ENCODE measurements around the gene CTNNA2. TPM values are rescaled to one million over a fixed set of nuclear protein-coding genes. Genes with fewer than 3 reads are reported as not detected.

Gene CTNNA2
- total RNA-seq, 1 donor from 2014 or later: 3.5 TPM

DNA sequence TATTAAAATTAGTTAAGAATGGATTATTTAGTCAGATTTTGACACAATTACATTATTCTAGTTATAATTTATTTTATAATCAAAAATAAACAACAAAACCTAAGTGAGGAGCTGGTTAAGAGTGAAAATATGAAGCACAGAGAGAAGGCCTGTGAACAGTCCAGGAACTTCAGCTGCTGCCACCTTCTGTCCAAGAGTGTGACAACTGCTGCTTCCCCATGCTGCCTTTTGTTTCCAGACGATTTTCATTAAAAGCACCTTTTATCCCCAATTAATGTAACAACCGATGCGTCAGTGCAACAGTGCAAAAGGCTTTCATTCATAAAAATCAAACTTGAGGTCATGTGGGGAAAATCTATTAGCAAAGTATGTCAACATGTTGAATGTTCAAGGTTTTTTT is 363.6 kb downstream of the CTNNA2 start:
- TF ChIP-seq CTCF (IDR thresholded peaks at IDR 0.05; ENCODE audit: insufficient read depth, low read length, poor library complexity, severe bottlenecking): peak; percentile 55
- no peak for DNase-seq (ENCODE audit: low read depth)
- Histone ChIP-seq H3K36me3 (ENCODE audit: control insufficient read depth, insufficient read depth, low read length) (no peaks in the 10 kb centered on the region), H3K27me3 (ENCODE audit: control insufficient read depth, insufficient read depth, low read length) (no peaks in the 10 kb centered on the region), H3K4me3 (ENCODE audit: low read depth, low read length) (no peak overlapping the region)

- H3K4me3 ChIP-seq (ENCODE audit: low read depth, low read length): no peak overlapping the region
- no peaks in the 10 kb centered on the region for H3K27me3 ChIP-seq (ENCODE audit: control insufficient read depth, insufficient read depth, low read length)
- no peak for TF ChIP-seq CTCF (IDR thresholded peaks at IDR 0.05; ENCODE audit: insufficient read depth, low read length, poor library complexity, severe bottlenecking)
- no peaks in the 10 kb centered on the region for H3K36me3 ChIP-seq (ENCODE audit: control insufficient read depth, insufficient read depth, low read length)
- DNase-seq (ENCODE audit: low read depth): no peak
Observed at GRCh38 chr2:79882548-79882947, 369.7 kb downstream of the CTNNA2 start.

GRCh38 chr2:79887747-79888374 is 375.0 kb downstream of the CTNNA2 start:
- peak; percentile 67 for TF ChIP-seq CTCF (IDR thresholded peaks at IDR 0.05; ENCODE audit: insufficient read depth, low read length, poor library complexity, severe bottlenecking)
- Histone ChIP-seq H3K36me3 (ENCODE audit: control insufficient read depth, insufficient read depth, low read length) (no peaks in the 10 kb centered on the region), H3K4me3 (ENCODE audit: low read depth, low read length) (no peak overlapping the region), H3K27me3 (ENCODE audit: control insufficient read depth, insufficient read depth, low read length) (no peaks in the 10 kb centered on the region)
- peak; percentile 12 for DNase-seq (ENCODE audit: low read depth)

- DNase-seq (ENCODE audit: low read depth): no peak
- Histone ChIP-seq H3K4me3 (ENCODE audit: low read depth, low read length) (no peak overlapping the region), H3K27me3 (ENCODE audit: control insufficient read depth, insufficient read depth, low read length) (no peaks in the 10 kb centered on the region), H3K36me3 (ENCODE audit: control insufficient read depth, insufficient read depth, low read length) (no peaks in the 10 kb centered on the region)
- TF ChIP-seq CTCF (IDR thresholded peaks at IDR 0.05; ENCODE audit: insufficient read depth, low read length, poor library complexity, severe bottlenecking): no peak
Observed at GRCh38 chr2:79892123-79892522, 379.3 kb downstream of the CTNNA2 start.

GRCh38 chr2:79899196-79899595 is 386.3 kb downstream of the CTNNA2 start:
- no peak for TF ChIP-seq CTCF (IDR thresholded peaks at IDR 0.05; ENCODE audit: insufficient read depth, low read length, poor library complexity, severe bottlenecking)
- no peak for DNase-seq (ENCODE audit: low read depth)
- no peak overlapping the region for H3K4me3 ChIP-seq (ENCODE audit: low read depth, low read length)
- H3K27me3 ChIP-seq (ENCODE audit: control insufficient read depth, insufficient read depth, low read length): no peaks in the 10 kb centered on the region
- H3K36me3 ChIP-seq (ENCODE audit: control insufficient read depth, insufficient read depth, low read length): no peaks in the 10 kb centered on the region

DNA sequence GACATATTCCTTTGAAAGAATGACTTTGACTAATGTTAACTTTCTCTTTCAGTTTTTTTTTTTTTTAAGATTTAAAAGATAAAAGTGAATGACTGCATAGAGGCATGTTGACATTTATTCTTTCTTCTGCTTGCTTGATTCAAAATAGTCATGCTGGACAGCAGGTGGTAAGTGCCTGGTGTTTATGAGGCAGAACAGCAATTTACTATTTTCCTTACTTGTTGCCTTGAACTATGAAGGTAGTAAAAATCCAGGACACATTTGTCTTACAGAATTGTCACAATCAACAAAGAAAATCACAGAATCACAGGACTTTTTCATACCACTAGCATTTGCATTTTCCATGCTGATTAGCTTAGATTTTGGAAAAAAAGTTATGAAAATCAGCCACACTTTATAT is 388.3 kb downstream of the CTNNA2 start:
- no peaks in the 10 kb centered on the region for H3K27me3 ChIP-seq (ENCODE audit: control insufficient read depth, insufficient read depth, low read length)
- no peak for DNase-seq (ENCODE audit: low read depth)
- no peak for TF ChIP-seq CTCF (IDR thresholded peaks at IDR 0.05; ENCODE audit: insufficient read depth, low read length, poor library complexity, severe bottlenecking)
- H3K36me3 ChIP-seq (ENCODE audit: control insufficient read depth, insufficient read depth, low read length): no peaks in the 10 kb centered on the region
- no peak overlapping the region for H3K4me3 ChIP-seq (ENCODE audit: low read depth, low read length)
